ENCODE measurements around the gene COLQ.
A peak's percentile ranks its signal among the peaks of the same experiment; 100 is the strongest.

Gene COLQ

GRCh38 chr3:15521573-15521965, at the start of gene COLQ:
Gene COLQ (minus strand): TSS chr3:15521706. CDS start chr3:15521625, 81 bp downstream.
- no peak within 1 kb of the TSS for H3K4me3 ChIP-seq
- no peaks in the 10 kb centered on the region for H3K36me3 ChIP-seq (ENCODE audit: insufficient read depth, low read length)
- TF ChIP-seq POLR2AphosphoS5 (IDR thresholded peaks at IDR 0.05; ENCODE audit: borderline replicate concordance, low read depth, low read length) (no peak), FOXP2 (optimal IDR thresholded peaks at IDR 0.05; ENCODE audit: control extremely low read depth, extremely low read length, insufficient read depth) (no peak), EZH2 (IDR thresholded peaks at IDR 0.05) (no peak)
- H3K9ac ChIP-seq (ENCODE audit: insufficient read length): no peak within 1 kb of the TSS
- no peak for DNase-seq (ENCODE audit: low read depth, low spot score)
- H3K9me3 ChIP-seq (ENCODE audit: low read depth, low read length): no peaks in the 10 kb centered on the region
- no peak within 1 kb of the TSS for H3K27ac ChIP-seq

- H3K4me3 ChIP-seq: no peak overlapping the region
- no peak for DNase-seq (ENCODE audit: low read depth, low spot score)
- H3K27ac ChIP-seq: no peak overlapping the region
- no peaks in the 10 kb centered on the region for H3K9me3 ChIP-seq (ENCODE audit: low read depth, low read length)
- no peak overlapping the region for H3K9ac ChIP-seq (ENCODE audit: insufficient read length)
- peaks cover 4% of the 10 kb centered on the region; the same call in 1 of the 2 replicates for H3K36me3 ChIP-seq (ENCODE audit: insufficient read depth, low read length)
- TF ChIP-seq FOXP2 (optimal IDR thresholded peaks at IDR 0.05; ENCODE audit: control extremely low read depth, extremely low read length, insufficient read depth) (no peak), POLR2AphosphoS5 (IDR thresholded peaks at IDR 0.05; ENCODE audit: borderline replicate concordance, low read depth, low read length) (no peak), EZH2 (IDR thresholded peaks at IDR 0.05) (no peak)
These were observed 41.7 kb upstream of the COLQ start for GRCh38 chr3:15563190-15563589.

GRCh38 chr3:15562560-15562959, 41.1 kb upstream of the COLQ start:
- Histone ChIP-seq H3K9me3 (ENCODE audit: low read depth, low read length) (no peaks in the 10 kb centered on the region), H3K9ac (ENCODE audit: insufficient read length) (no peak overlapping the region), H3K36me3 (ENCODE audit: insufficient read depth, low read length) (peaks cover 4% of the 10 kb centered on the region; the same call in 1 of the 2 replicates), H3K4me3 (no peak overlapping the region), H3K27ac (no peak overlapping the region)
- DNase-seq (ENCODE audit: low read depth, low spot score): no peak
- no peak for TF ChIP-seq EZH2 (IDR thresholded peaks at IDR 0.05)
- TF ChIP-seq FOXP2 (optimal IDR thresholded peaks at IDR 0.05; ENCODE audit: control extremely low read depth, extremely low read length, insufficient read depth): no peak
- TF ChIP-seq POLR2AphosphoS5 (IDR thresholded peaks at IDR 0.05; ENCODE audit: borderline replicate concordance, low read depth, low read length): no peak

- Histone ChIP-seq H3K4me3 (no peak overlapping the region), H3K9ac (ENCODE audit: insufficient read length) (no peak overlapping the region), H3K36me3 (ENCODE audit: insufficient read depth, low read length) (peaks cover 4% of the 10 kb centered on the region; the same call in 1 of the 2 replicates), H3K9me3 (ENCODE audit: low read depth, low read length) (no peaks in the 10 kb centered on the region), H3K27ac (no peak overlapping the region)
- TF ChIP-seq EZH2 (IDR thresholded peaks at IDR 0.05) (no peak), POLR2AphosphoS5 (IDR thresholded peaks at IDR 0.05; ENCODE audit: borderline replicate concordance, low read depth, low read length) (no peak), FOXP2 (optimal IDR thresholded peaks at IDR 0.05; ENCODE audit: control extremely low read depth, extremely low read length, insufficient read depth) (no peak)
- DNase-seq (ENCODE audit: low read depth, low spot score): no peak
These were observed 37.1 kb upstream of the COLQ start for GRCh38 chr3:15558581-15558980.

GRCh38 chr3:15557511-15557946, 36.0 kb upstream of the COLQ start:
- H3K9me3 ChIP-seq (ENCODE audit: low read depth, low read length): no peaks in the 10 kb centered on the region
- TF ChIP-seq FOXP2 (optimal IDR thresholded peaks at IDR 0.05; ENCODE audit: control extremely low read depth, extremely low read length, insufficient read depth) (no peak), POLR2AphosphoS5 (IDR thresholded peaks at IDR 0.05; ENCODE audit: borderline replicate concordance, low read depth, low read length) (no peak), EZH2 (IDR thresholded peaks at IDR 0.05) (no peak)
- no peak overlapping the region for H3K4me3 ChIP-seq
- H3K9ac ChIP-seq (ENCODE audit: insufficient read length): no peak overlapping the region
- H3K36me3 ChIP-seq (ENCODE audit: insufficient read depth, low read length): no peaks in the 10 kb centered on the region
- peak; percentile 10 for DNase-seq (ENCODE audit: low read depth, low spot score)
- no peak overlapping the region for H3K27ac ChIP-seq

GRCh38 chr3:15556512-15556911, 35.0 kb upstream of the COLQ start:
- TF ChIP-seq EZH2 (IDR thresholded peaks at IDR 0.05) (no peak), POLR2AphosphoS5 (IDR thresholded peaks at IDR 0.05; ENCODE audit: borderline replicate concordance, low read depth, low read length) (no peak), FOXP2 (optimal IDR thresholded peaks at IDR 0.05; ENCODE audit: control extremely low read depth, extremely low read length, insufficient read depth) (no peak)
- DNase-seq (ENCODE audit: low read depth, low spot score): no peak

GRCh38 chr3:15553749-15554148, 32.2 kb upstream of the COLQ start:
- no peaks in the 10 kb centered on the region for H3K36me3 ChIP-seq (ENCODE audit: insufficient read depth, low read length)
- no peak for DNase-seq (ENCODE audit: low read depth, low spot score)
- H3K27ac ChIP-seq: no peak overlapping the region
- H3K4me3 ChIP-seq: no peak overlapping the region
- no peak for TF ChIP-seq POLR2AphosphoS5 (IDR thresholded peaks at IDR 0.05; ENCODE audit: borderline replicate concordance, low read depth, low read length)
- TF ChIP-seq FOXP2 (optimal IDR thresholded peaks at IDR 0.05; ENCODE audit: control extremely low read depth, extremely low read length, insufficient read depth): no peak
- TF ChIP-seq EZH2 (IDR thresholded peaks at IDR 0.05): no peak
- no peaks in the 10 kb centered on the region for H3K9me3 ChIP-seq (ENCODE audit: low read depth, low read length)
- no peak overlapping the region for H3K9ac ChIP-seq (ENCODE audit: insufficient read length)

More at GRCh38 chr3:15556512-15556911, 35.0 kb upstream of the COLQ start:
- Histone ChIP-seq H3K9ac (ENCODE audit: insufficient read length) (no peak overlapping the region), H3K36me3 (ENCODE audit: insufficient read depth, low read length) (no peaks in the 10 kb centered on the region), H3K4me3 (no peak overlapping the region), H3K27ac (no peak overlapping the region), H3K9me3 (ENCODE audit: low read depth, low read length) (no peaks in the 10 kb centered on the region)

- no peak for DNase-seq (ENCODE audit: low read depth, low spot score)
- H3K27ac ChIP-seq: no peak overlapping the region
- H3K9me3 ChIP-seq (ENCODE audit: low read depth, low read length): no peaks in the 10 kb centered on the region
- no peaks in the 10 kb centered on the region for H3K36me3 ChIP-seq (ENCODE audit: insufficient read depth, low read length)
- no peak overlapping the region for H3K9ac ChIP-seq (ENCODE audit: insufficient read length)
- TF ChIP-seq FOXP2 (optimal IDR thresholded peaks at IDR 0.05; ENCODE audit: control extremely low read depth, extremely low read length, insufficient read depth) (no peak), POLR2AphosphoS5 (IDR thresholded peaks at IDR 0.05; ENCODE audit: borderline replicate concordance, low read depth, low read length) (no peak)
- H3K4me3 ChIP-seq: no peak overlapping the region
These were observed 30.4 kb upstream of the COLQ start for GRCh38 chr3:15551902-15552301.

- no peak for TF ChIP-seq EZH2 (IDR thresholded peaks at IDR 0.05)
- TF ChIP-seq FOXP2 (optimal IDR thresholded peaks at IDR 0.05; ENCODE audit: control extremely low read depth, extremely low read length, insufficient read depth): no peak
- TF ChIP-seq POLR2AphosphoS5 (IDR thresholded peaks at IDR 0.05; ENCODE audit: borderline replicate concordance, low read depth, low read length): no peak
These were observed 28.3 kb upstream of the COLQ start for GRCh38 chr3:15549846-15550245.

More at GRCh38 chr3:15549846-15550245, 28.3 kb upstream of the COLQ start:
- H3K4me3 ChIP-seq: no peak overlapping the region
- no peak overlapping the region for H3K27ac ChIP-seq
- DNase-seq (ENCODE audit: low read depth, low spot score): no peak
- no peaks in the 10 kb centered on the region for H3K9me3 ChIP-seq (ENCODE audit: low read depth, low read length)
- no peaks in the 10 kb centered on the region for H3K36me3 ChIP-seq (ENCODE audit: insufficient read depth, low read length)
- H3K9ac ChIP-seq (ENCODE audit: insufficient read length): no peak overlapping the region
